Activated T-helper 1 cell treated with anti-CD3 and anti-CD28 coated beads, Interleukin-12 subunit alpha, Interleukin-12 subunit beta, Interleukin-2, Interleukin-4 antibody, amounts not matched to agents 30 ng/mL and 10 ng/mL and 1 ng/mL, durations not matched to agents 14 hours and 24 hours and 36 hours (primary cell): ENCODE measurements around the gene ZNF302. TPM values are rescaled to one million over a fixed set of nuclear protein-coding genes. Genes with fewer than 3 reads are reported as not detected.

ENCODE experiments used
- DNase-seq: peaks from one replicate; pipeline ENCODE4 v3.0.0; 2021; ENCODE audit warnings: low spot score
- H3K27ac Mint-ChIP-seq: one replicate; pipeline ENCODE4 v1.8.0; 2021; ENCODE audit warnings: mild to moderate bottlenecking, mixed read lengths
- H3K27me3 Mint-ChIP-seq: one replicate; pipeline ENCODE4 v1.8.0; 2022; ENCODE audit warnings: mild to moderate bottlenecking, moderate library complexity, mixed read lengths; ENCODE audit not compliant: insufficient read depth
- H3K36me3 Mint-ChIP-seq: one replicate; pipeline ENCODE4 v1.8.0; 2021; ENCODE audit warnings: low read depth, mixed read lengths
- H3K4me1 Mint-ChIP-seq: one replicate; pipeline ENCODE4 v1.8.0; 2021; ENCODE audit warnings: low read depth, mixed read lengths
- H3K4me3 Mint-ChIP-seq: one replicate; pipeline ENCODE4 v1.8.0; 2021; ENCODE audit warnings: mild to moderate bottlenecking, moderate library complexity, mixed read lengths
- H3K9me3 Mint-ChIP-seq: one replicate; pipeline ENCODE4 v1.8.0; 2021; ENCODE audit warnings: mixed read lengths
- intact Hi-C: fragments of 100-400 bp; cut with micrococcal nuclease; formaldehyde crosslinking; loops from one replicate; pipeline ENCODE4 v1.15.1; 2024
- total RNA-seq: library from RNA; stranded (reverse); gene quantifications from 2 replicates; pipeline ENCODE4 v1.2.3, GENCODE V29; 2022

ZNF302 gene
- 14.8 and 16.5 TPM in 2 replicates for total RNA-seq

DNA sequence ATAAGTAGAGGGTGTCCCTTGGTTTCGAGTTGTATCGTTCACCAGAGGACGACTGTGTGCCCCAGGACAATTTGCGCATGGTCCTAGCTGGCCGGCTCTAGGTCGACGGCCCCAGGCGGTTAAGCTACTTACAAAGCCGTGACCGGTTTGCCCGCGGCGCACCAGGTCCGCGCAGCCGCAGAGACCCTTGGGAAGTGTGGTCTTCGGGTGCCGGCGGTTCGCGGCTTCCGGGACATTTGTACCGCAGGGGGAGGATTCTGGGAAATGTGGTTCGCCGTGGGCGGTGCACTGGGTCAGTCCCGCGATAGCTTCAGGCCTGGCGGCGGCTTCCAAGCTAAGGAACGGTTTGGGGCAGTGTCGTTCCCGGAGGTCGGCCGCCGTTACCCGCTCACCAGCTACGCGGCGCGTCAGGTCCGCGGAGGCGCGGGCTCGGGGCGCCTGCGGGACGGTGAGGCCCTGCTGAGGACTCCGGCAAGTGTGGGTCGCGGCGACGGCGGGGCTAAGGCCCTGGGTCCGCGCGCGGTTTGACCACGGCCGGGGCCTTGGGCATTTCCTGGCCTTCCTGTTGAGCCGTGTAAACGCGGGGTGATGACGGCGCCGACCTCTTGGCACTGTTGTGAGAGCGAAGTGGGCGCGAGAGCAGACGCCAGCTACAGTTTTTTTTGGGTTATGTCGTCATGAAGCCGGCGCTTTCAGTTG is at the start of gene ZNF302:
Gene ZNF302, plus strand, starts transcription at position 293 of the 699 bp plus-strand sequence. CDS start 1,127 bp downstream, outside the sequence.
- peaks cover 30% of the 10 kb centered on the region for H3K4me1 Mint-ChIP-seq
- peak; percentile 91 for DNase-seq
- peak within 1 kb of the TSS; percentile 99 for H3K27ac Mint-ChIP-seq
- peaks cover 4% of the 10 kb centered on the region for H3K27me3 Mint-ChIP-seq
- peaks cover 52% of the 10 kb centered on the region for H3K9me3 Mint-ChIP-seq
- H3K36me3 Mint-ChIP-seq = peaks cover 42% of the 10 kb centered on the region
- intact Hi-C loops = loop anchor here (1.0 to 5.0 kb wide), 5 partner anchors 10 to 505 kb away; partner anchors contain the start of genes LSM14A and ZNF599
- peak within 1 kb of the TSS; percentile 94 for H3K4me3 Mint-ChIP-seq

DNA sequence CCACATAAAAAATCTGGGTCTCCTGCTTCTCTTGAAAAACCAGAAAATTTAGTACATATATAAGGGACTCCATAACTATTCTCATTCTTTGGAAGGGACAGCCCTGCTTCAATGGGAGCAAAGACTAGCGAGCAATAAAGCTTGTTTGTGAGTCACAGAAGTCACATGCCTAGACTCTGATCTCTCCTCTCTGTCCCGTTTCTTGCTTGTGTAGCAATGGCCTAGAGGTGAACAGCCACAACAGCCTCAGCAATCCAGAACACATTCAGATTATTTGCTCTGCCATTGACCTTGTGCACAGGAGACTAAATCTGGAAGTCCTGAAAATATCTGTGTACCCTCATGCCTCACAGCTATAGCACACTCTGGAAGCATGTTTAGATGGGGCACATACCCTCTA is 43.7 kb upstream of the ZNF302 start:
- Mint-ChIP-seq H3K36me3 (no peaks in the 10 kb centered on the region), H3K9me3 (peaks cover 32% of the 10 kb centered on the region), H3K27me3 (peaks cover 2% of the 10 kb centered on the region), H3K27ac (no peak overlapping the region), H3K4me3 (no peak overlapping the region), H3K4me1 (no peaks in the 10 kb centered on the region)
- intact Hi-C loops = no loop called here
- DNase-seq = no peak

DNA sequence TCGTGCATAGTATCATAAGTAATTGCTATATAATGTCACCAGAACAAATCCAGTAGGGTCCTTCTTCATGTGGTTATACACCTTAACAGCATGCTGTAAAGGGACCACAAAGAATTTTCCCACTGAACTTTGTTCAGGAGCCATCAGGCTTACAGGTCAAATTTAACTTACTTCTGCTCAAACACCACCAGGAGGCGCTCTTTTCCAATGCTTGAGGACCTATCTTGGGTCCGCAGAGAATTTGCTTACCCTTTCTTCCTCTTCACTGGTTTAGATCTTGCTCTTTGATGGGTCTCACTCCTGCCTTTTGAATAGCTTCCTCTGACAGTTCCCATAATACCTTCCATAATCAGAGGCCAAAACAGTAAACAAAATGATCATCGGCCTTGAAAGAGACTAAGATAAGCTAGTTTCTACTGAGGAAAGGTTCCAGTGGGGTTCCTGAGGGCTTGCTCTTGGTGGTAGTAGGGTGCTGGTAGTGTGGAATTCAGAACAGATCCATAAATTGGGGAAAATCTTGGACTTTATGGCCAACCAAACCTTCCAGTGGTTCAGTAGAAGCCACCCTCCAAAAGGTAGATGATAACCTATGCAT is 37.9 kb upstream of the ZNF302 start:
- peaks cover 17% of the 10 kb centered on the region for H3K9me3 Mint-ChIP-seq
- H3K27me3 Mint-ChIP-seq = peaks cover 3% of the 10 kb centered on the region
- no peaks in the 10 kb centered on the region for H3K4me1 Mint-ChIP-seq
- no peaks in the 10 kb centered on the region for H3K36me3 Mint-ChIP-seq
- no peak overlapping the region for H3K4me3 Mint-ChIP-seq
- peak; percentile 45 for DNase-seq
- intact Hi-C loops = loop anchor here (1.0 kb wide), 3 partner anchors 24 to 334 kb away; no protein-coding TSS in a partner anchor
- no peak overlapping the region for H3K27ac Mint-ChIP-seq

DNA sequence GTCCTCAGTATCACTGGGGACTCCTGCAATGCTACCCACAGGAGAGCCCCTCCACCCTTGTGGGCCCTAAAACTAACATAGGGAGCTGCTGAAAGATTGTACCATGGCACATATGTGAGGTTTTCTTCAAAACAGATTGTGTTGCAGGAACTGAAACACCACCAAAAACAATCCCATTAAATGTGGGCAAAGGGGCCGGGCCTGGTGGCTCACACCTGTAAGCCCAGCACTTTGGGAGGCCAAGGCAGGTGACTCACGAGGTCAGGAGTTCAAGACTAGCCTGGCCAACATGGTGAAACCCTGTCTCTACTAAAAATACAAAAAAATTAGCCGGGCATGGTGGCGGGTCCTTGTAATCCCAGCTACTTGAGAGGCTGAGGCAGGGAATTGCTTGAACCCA is 35.2 kb upstream of the ZNF302 start:
- Mint-ChIP-seq H3K4me3 (no peak overlapping the region), H3K27ac (no peak overlapping the region), H3K36me3 (no peaks in the 10 kb centered on the region), H3K9me3 (no peaks in the 10 kb centered on the region), H3K27me3 (peaks cover 1% of the 10 kb centered on the region), H3K4me1 (no peaks in the 10 kb centered on the region)
- DNase-seq = no peak
- intact Hi-C loops = no loop called here

DNA sequence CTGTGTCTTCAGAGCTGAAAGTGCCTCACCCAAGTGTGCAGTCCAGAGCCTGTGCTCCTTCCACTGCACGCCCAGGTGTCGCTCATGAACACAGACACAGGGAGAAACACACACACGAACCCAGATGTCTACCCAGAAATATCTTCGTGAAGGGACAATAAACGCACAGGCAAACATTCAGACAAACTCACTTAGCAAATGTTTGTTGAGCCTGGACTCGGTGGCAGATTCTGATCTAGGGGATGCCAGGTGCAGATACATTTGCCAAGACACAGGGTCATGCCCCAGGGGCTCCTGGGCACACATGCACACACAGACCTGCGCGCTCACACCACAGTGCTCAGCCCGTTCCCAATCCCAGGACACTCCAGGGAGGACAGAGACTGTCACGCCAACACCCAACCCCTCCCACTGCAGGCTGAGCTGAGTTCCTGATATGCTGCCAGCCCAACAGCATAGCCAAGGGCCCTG is 32.5 kb upstream of the ZNF302 start:
- H3K27me3 Mint-ChIP-seq = no peaks in the 10 kb centered on the region
- H3K4me3 Mint-ChIP-seq = no peak overlapping the region
- H3K4me1 Mint-ChIP-seq = no peaks in the 10 kb centered on the region
- no peak overlapping the region for H3K27ac Mint-ChIP-seq
- intact Hi-C loops = no loop called here
- no peaks in the 10 kb centered on the region for H3K9me3 Mint-ChIP-seq
- no peaks in the 10 kb centered on the region for H3K36me3 Mint-ChIP-seq
- DNase-seq = no peak

DNA sequence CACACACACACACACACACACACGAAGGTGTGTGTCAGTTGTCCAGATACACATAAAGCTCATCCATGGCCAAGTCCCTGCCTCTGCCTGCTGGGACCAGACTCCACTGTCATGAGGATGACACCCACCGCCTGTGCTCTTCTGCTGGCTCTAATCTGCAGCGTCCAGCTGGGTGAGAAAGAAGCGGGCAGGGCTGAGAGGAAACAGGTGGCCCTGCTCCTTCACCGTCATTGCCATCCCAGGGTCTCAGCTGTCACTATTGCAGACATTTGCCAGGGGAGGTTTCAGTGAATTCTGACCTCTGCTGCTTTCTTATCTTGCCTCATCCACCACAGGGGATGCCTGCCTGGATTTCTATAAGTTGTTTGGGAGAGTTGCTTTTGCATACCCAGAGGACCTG is 31.9 kb upstream of the ZNF302 start:
- no peaks in the 10 kb centered on the region for H3K27me3 Mint-ChIP-seq
- DNase-seq = no peak
- peaks cover 1% of the 10 kb centered on the region for H3K9me3 Mint-ChIP-seq
- H3K4me1 Mint-ChIP-seq = no peaks in the 10 kb centered on the region
- no peak overlapping the region for H3K4me3 Mint-ChIP-seq
- no peak overlapping the region for H3K27ac Mint-ChIP-seq
- no peaks in the 10 kb centered on the region for H3K36me3 Mint-ChIP-seq
- intact Hi-C loops = no loop called here

DNA sequence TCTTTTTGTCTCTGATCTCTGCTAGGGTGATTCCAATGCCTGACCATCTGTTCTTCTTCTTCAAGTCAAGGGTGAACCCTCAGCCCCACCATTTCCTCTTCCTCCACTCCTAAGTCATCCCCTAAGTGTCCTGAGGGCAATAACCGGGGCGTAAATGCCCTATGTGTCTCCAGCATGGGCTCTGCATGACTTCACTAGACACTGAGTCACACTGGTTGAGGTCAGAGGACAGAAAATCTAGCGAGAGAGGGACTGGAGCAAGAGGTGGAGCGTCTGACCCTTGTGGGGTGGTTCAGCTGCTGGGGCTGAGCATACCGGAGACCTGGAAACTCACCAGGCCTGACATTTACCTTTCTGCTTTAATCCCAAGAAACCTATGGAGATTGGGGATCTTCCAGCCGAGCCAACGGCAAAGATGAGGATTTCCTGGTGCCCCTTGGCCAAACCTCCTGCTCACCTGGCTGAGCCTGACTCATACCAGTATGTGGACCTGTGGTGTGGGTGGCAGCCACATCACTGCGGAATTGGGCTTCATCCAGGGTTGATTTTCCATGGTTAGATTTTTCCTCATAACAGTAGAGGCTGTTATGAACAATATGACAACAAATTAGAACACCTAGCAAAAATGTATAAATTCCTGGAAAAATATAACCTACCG is 27.5 kb upstream of the ZNF302 start:
- Mint-ChIP-seq H3K27ac (no peak overlapping the region), H3K4me1 (no peaks in the 10 kb centered on the region), H3K27me3 (peaks cover 2% of the 10 kb centered on the region), H3K9me3 (peaks cover 26% of the 10 kb centered on the region), H3K36me3 (no peaks in the 10 kb centered on the region), H3K4me3 (no peak overlapping the region)
- intact Hi-C loops = no loop called here
- DNase-seq = no peak

DNA sequence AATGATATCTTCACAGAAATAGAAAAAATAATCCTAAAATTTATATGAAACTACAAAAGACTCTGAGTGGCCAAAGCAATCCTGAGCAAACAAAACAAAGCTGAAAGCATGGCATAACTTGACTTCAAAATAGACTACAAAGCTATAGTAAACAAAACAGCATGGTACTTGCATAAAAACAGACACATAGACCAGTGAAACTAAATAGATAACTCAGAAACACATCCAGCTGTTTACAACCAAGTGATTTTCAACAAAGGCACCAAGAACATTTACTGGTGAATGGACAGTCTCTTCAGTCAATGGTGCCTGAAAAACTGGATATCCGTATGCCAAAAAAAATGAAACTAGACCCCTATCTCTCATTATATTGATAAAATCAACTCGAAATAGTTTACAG is 25.7 kb upstream of the ZNF302 start:
- H3K27me3 Mint-ChIP-seq = peaks cover 2% of the 10 kb centered on the region
- peaks cover 26% of the 10 kb centered on the region for H3K9me3 Mint-ChIP-seq
- no peaks in the 10 kb centered on the region for H3K4me1 Mint-ChIP-seq
- DNase-seq = no peak
- intact Hi-C loops = no loop called here
- no peak overlapping the region for H3K4me3 Mint-ChIP-seq
- no peak overlapping the region for H3K27ac Mint-ChIP-seq
- no peaks in the 10 kb centered on the region for H3K36me3 Mint-ChIP-seq

DNA sequence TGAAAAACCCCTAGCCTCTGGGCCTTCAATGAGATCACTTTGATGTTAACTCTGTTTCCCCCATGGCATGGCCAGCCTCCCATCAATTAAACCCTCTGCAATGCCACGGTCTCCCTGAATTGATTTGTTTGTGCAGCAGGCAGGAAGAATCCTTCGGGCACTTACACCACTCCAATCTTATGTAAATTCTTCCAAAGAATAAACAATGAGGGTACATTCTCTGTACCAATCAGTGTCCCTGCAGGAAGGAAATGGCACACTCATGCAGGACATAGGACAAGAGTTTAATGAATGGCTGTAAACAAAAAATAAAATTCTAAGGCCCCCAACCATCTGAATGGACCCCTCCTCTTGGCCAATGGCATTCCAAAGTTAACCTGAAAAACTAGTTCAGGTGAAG is 22.7 kb upstream of the ZNF302 start:
- no peak for DNase-seq
- intact Hi-C loops = no loop called here
- H3K27me3 Mint-ChIP-seq = peaks cover 2% of the 10 kb centered on the region
- no peaks in the 10 kb centered on the region for H3K36me3 Mint-ChIP-seq
- no peak overlapping the region for H3K27ac Mint-ChIP-seq
- peaks cover 32% of the 10 kb centered on the region for H3K9me3 Mint-ChIP-seq
- no peak overlapping the region for H3K4me3 Mint-ChIP-seq
- H3K4me1 Mint-ChIP-seq = no peaks in the 10 kb centered on the region

DNA sequence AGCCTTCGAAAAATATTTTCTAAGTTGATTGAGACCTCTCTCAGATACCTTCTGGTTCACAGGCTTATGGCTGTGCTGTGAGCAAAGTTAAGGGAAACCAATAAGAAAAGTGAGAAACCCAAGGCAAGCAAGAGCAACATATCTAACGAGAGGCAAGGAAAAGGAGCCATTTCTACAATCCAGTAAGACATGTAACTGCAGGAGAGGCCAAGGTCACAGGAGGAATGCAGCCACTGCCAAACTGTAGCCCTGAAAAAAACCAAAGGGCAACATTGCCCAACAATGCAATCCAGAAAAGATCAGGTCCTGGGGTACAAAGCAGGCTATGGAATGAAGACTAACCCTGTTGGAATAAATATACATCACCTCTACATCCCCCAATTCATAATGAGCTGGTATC is 21.8 kb upstream of the ZNF302 start:
- peaks cover 30% of the 10 kb centered on the region for H3K9me3 Mint-ChIP-seq
- no peak for DNase-seq
- H3K27ac Mint-ChIP-seq = no peak overlapping the region
- intact Hi-C loops = no loop called here
- no peaks in the 10 kb centered on the region for H3K36me3 Mint-ChIP-seq
- peaks cover 2% of the 10 kb centered on the region for H3K27me3 Mint-ChIP-seq
- H3K4me3 Mint-ChIP-seq = no peak overlapping the region
- H3K4me1 Mint-ChIP-seq = no peaks in the 10 kb centered on the region

DNA sequence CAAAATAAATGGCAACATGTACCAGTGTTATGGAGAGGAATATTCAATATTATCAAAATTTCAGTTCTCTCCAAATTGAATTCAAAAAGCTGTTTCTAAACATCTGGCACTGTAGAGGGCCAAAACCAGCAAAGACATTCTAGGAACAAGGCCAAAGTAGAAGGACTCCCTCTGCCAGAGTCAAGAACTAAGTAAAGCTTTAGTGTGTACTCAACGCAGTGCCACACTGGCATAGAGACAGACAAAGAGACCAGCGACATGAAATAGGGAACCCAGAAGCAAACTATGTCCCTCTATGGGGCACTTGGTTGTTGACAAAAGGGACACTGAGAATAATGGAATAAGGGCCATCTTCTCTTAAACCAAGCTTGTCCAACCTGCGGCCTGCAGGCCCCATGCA is 16.1 kb upstream of the ZNF302 start:
- H3K36me3 Mint-ChIP-seq = no peaks in the 10 kb centered on the region
- H3K4me1 Mint-ChIP-seq = peaks cover 9% of the 10 kb centered on the region
- intact Hi-C loops = no loop called here
- no peaks in the 10 kb centered on the region for H3K27me3 Mint-ChIP-seq
- H3K27ac Mint-ChIP-seq = no peak overlapping the region
- DNase-seq = no peak
- peaks cover 6% of the 10 kb centered on the region for H3K9me3 Mint-ChIP-seq
- no peak overlapping the region for H3K4me3 Mint-ChIP-seq

DNA sequence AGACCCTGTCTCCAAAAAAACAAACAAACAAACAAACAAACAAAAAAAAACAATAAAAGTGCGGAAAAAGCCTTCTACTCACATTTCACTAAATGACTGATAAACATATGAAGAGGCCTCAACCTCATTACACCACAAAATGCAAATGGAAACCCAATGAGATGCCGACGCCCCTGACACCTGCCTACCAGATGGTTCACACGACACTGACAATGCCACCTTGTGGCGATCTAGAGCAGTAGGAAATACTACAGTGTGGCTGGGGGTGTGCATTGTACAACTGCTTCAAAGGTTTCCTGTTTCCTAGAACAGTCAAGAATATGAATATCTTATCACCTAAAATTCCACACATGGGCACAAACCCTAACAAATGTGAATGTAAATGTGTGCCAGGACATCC is 14.6 kb upstream of the ZNF302 start:
- no peak overlapping the region for H3K4me3 Mint-ChIP-seq
- peaks cover 9% of the 10 kb centered on the region for H3K4me1 Mint-ChIP-seq
- H3K36me3 Mint-ChIP-seq = no peaks in the 10 kb centered on the region
- H3K9me3 Mint-ChIP-seq = peaks cover 3% of the 10 kb centered on the region
- H3K27ac Mint-ChIP-seq = no peak overlapping the region
- no peaks in the 10 kb centered on the region for H3K27me3 Mint-ChIP-seq
- DNase-seq = peak; percentile 31
- intact Hi-C loops = loop anchor here (1.0 kb wide), 1 partner anchor 24 kb away; no protein-coding TSS in a partner anchor

DNA sequence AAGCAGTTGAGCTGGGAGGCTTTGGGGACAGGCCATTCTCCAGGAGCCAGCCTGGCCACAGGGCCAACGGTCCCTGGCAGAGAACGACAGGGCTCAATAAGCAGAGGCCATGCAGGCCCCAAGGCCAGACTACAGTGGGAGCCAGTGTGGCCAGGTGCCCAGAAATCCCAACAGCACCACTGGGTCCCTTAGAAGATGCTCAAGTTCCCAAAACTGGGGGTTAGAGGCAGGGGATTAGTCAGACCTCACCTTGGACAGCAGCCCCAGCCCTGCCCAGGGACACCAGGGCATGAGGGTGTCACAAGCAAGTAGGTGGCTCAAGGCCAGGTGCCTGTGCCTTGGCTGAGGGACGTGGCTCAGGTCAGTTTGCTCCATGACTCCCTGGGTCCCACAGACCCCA is 13.3 kb upstream of the ZNF302 start:
- DNase-seq = no peak
- Mint-ChIP-seq H3K4me1 (peaks cover 9% of the 10 kb centered on the region), H3K27me3 (no peaks in the 10 kb centered on the region), H3K27ac (no peak overlapping the region), H3K36me3 (no peaks in the 10 kb centered on the region), H3K4me3 (no peak overlapping the region), H3K9me3 (no peaks in the 10 kb centered on the region)
- intact Hi-C loops = no loop called here
